Measurements from ENCODE around the gene SH3BP4. TPM values are rescaled to one million over a fixed set of nuclear protein-coding genes. Genes with fewer than 3 reads are reported as not detected.

Gene SH3BP4
- total RNA-seq, 1 donor from 2014 or later, result 58.6 TPM

DNA sequence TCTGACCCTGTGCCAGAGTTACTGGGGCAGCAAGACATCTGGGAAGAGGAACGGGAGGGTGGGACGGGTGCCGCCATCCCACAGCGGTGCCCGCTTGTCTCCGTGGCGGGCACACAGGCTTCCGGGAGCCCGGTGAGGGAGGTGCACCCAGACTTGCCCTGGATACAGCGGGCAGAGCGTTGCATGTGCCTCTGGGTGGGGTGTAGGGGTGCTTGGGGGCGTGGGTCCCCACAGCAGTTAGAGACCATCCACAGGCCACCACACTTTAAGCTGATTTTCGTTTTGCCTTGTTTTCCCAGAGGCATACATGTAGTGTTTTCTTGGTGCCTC is 45.1 kb downstream of the SH3BP4 start:
- no peak overlapping the region for H3K4me3 Mint-ChIP-seq (ENCODE audit: unreplicated experiment)
- H3K9me3 Mint-ChIP-seq (ENCODE audit: unreplicated experiment), result no peaks in the 10 kb centered on the region
- peaks cover 46% of the 10 kb centered on the region for H3K4me1 Mint-ChIP-seq (ENCODE audit: unreplicated experiment)
- TF ChIP-seq CTCF (IDR thresholded peaks at IDR 0.05; ENCODE audit: unreplicated experiment), result no peak
- no peak for DNase-seq (ENCODE audit: low spot score)
- H3K36me3 Mint-ChIP-seq (ENCODE audit: low read depth, unreplicated experiment), result peaks cover 43% of the 10 kb centered on the region
- no peak overlapping the region for H3K27ac Mint-ChIP-seq (ENCODE audit: unreplicated experiment)
- peaks cover 9% of the 10 kb centered on the region for H3K27me3 Mint-ChIP-seq (ENCODE audit: unreplicated experiment)

DNA sequence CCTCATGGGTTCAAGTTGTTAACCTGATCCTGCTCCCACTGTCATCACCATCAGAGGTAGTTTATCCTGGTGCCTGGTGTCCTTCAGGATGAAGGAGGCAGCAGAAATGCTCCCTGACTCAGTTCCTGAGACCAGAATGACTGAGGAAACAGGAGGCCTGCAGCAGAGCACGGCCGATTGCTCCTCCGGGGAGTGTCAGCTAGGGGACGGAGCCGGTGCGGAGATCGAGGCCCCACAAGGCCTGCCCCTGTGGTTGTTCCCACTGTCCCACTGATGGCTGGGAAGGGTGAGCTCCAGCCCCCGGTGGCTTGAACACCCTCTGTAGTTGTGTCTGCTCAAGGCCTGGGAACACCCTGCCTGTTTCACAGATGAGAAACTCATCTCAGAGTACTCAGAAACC is 45.6 kb downstream of the SH3BP4 start:
- DNase-seq (ENCODE audit: low spot score), result no peak
- no peak overlapping the region for H3K27ac Mint-ChIP-seq (ENCODE audit: unreplicated experiment)
- H3K9me3 Mint-ChIP-seq (ENCODE audit: unreplicated experiment), result no peaks in the 10 kb centered on the region
- peaks cover 46% of the 10 kb centered on the region for H3K4me1 Mint-ChIP-seq (ENCODE audit: unreplicated experiment)
- no peak for TF ChIP-seq CTCF (IDR thresholded peaks at IDR 0.05; ENCODE audit: unreplicated experiment)
- peaks cover 5% of the 10 kb centered on the region for H3K27me3 Mint-ChIP-seq (ENCODE audit: unreplicated experiment)
- H3K36me3 Mint-ChIP-seq (ENCODE audit: low read depth, unreplicated experiment), result peaks cover 43% of the 10 kb centered on the region
- H3K4me3 Mint-ChIP-seq (ENCODE audit: unreplicated experiment), result no peak overlapping the region

- peak overlapping the region; percentile 24 for H3K27ac Mint-ChIP-seq (ENCODE audit: unreplicated experiment)
- H3K4me1 Mint-ChIP-seq (ENCODE audit: unreplicated experiment), result peaks cover 41% of the 10 kb centered on the region
- no peak overlapping the region for H3K4me3 Mint-ChIP-seq (ENCODE audit: unreplicated experiment)
Observed at GRCh38 chr2:234998404-234999211, 46.8 kb downstream of the SH3BP4 start.

DNA sequence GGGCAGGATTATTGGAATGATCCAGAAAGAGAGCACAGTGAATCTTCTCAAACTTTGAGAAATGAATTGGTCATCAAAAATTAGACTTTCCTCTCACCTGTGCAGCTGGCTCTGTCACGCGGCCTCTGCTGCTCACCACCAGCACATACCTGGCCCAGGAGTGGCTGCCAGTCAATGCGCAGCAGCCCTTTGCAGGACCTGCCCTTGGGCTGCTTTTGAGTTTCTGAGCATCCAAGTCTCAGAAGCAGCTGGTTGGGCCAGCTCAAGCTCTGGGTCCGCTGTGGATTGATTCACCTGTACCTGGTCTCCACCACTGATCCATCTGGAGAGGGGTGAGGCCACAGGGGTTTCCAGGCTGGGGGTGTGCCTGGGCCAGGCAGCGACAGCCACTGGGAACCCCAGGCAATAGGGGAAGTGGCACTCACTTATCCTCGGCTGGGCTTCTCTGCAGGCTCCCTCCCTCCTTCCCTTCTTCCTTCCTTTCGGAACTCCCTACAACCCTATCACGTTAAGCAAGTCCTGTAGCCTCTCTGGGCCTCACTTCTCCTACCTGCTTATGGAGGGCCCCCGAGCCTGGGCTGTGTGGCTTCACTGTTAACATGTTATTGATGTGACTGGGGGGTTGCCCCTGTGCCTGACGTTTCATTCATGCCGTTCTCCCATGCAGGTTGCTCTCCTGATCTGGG is 48.1 kb downstream of the SH3BP4 start:
- H3K27ac Mint-ChIP-seq (ENCODE audit: unreplicated experiment), result no peak overlapping the region
- H3K4me1 Mint-ChIP-seq (ENCODE audit: unreplicated experiment), result peaks cover 31% of the 10 kb centered on the region
- peaks cover 35% of the 10 kb centered on the region for H3K36me3 Mint-ChIP-seq (ENCODE audit: low read depth, unreplicated experiment)
- peaks cover 2% of the 10 kb centered on the region for H3K27me3 Mint-ChIP-seq (ENCODE audit: unreplicated experiment)
- DNase-seq (ENCODE audit: low spot score), result no peak
- no peak overlapping the region for H3K4me3 Mint-ChIP-seq (ENCODE audit: unreplicated experiment)
- H3K9me3 Mint-ChIP-seq (ENCODE audit: unreplicated experiment), result no peaks in the 10 kb centered on the region
- no peak for TF ChIP-seq CTCF (IDR thresholded peaks at IDR 0.05; ENCODE audit: unreplicated experiment)

More at GRCh38 chr2:234998404-234999211, 46.8 kb downstream of the SH3BP4 start:
- peaks cover 39% of the 10 kb centered on the region for H3K36me3 Mint-ChIP-seq (ENCODE audit: low read depth, unreplicated experiment)
- TF ChIP-seq CTCF (IDR thresholded peaks at IDR 0.05; ENCODE audit: unreplicated experiment), result no peak
- H3K9me3 Mint-ChIP-seq (ENCODE audit: unreplicated experiment), result no peaks in the 10 kb centered on the region
- H3K27me3 Mint-ChIP-seq (ENCODE audit: unreplicated experiment), result peaks cover 4% of the 10 kb centered on the region
- no peak for DNase-seq (ENCODE audit: low spot score)
